ENCODE data around the gene GAS7. TPM values are rescaled to one million over a fixed set of nuclear protein-coding genes. Genes with fewer than 3 reads are reported as not detected.

Gene GAS7
- total and polyA plus RNA-seq, 2 of the 13 experiments (the other 11 are each of a cell fraction or from before 2014, with no cell fraction given), result 1.0 to 5.2 TPM

DNA sequence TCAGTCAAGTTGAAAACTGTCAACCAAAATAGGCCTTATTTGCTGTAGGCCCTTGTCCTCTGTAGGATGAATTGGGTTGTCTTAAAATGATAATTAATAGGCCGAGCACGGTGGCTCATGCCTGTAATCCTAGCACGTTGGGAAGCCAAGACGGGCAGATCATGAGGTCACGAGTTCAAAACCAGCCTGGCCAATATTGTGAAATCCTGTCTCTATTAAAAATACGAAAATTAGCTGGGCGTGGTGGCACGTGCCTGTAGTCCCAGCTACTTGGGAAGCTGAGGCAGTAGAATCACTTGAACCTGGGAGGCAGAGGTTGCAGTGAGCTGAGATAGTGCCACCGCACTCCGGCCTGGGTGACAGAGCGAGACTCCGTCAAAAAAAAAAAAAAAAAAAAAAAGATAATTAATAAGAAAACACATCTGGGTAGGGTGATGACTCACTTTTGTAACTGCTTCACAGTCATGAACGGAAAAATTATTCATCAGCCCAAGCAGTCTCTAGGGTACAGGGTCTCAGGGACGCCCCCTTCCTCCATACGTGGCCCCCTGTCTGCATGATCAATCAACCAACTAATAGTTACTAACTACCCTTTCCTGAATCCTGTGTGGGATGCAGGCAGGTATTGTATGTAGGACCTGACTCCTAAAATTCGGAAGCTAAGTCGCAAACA is 156.4 kb downstream of the GAS7 start:
- no peak overlapping the region for H3K27ac ChIP-seq (ENCODE audit: extremely low read length, insufficient read depth, low read length)
- in situ Hi-C loops (cut with HindIII; ENCODE audit: extremely low pct_ligation_motif_present, low pct_unique_long_range_greater_than_20kb), result no loop called here
- CTCF ChIA-PET (ENCODE audit: low intra/inter-chr PET ratio, low total read pairs), result no interaction called here
- ATAC-seq, result no peak
- H3K27me3 ChIP-seq (ENCODE audit: control insufficient read depth in 1 of 2, insufficient read depth in 2 of 2, low read length in 2 of 2), result peaks cover 0 to 4% of the 10 kb centered on the region in 2 experiments; a peak in 2 of 5 replicates
- POLR2A ChIA-PET, result no interaction called here
- H3K79me2 ChIP-seq (ENCODE audit: insufficient read depth, low read length), result no peaks in the 10 kb centered on the region
- H3K9ac ChIP-seq (ENCODE audit: insufficient read depth, low read depth, low read length), result no peak overlapping the region
- BruUV-seq (replicated peaks), result no TSS peak
- 61% methylated on average over 17 of the region's 17 CpGs for WGBS (ENCODE audit: low lambda C conversion rate)
- no peak overlapping the region for H3K4me3 ChIP-seq (replicated peaks in 1 of 3; ENCODE audit: insufficient read depth in 1 of 3, low read depth in 2 of 3, low read length in 3 of 3)
- FAIRE-seq, result no peak
- H3K4me1 ChIP-seq (ENCODE audit: insufficient read depth, low read length), result peaks cover 14% of the 10 kb centered on the region
- no peaks in the 10 kb centered on the region for H3K36me3 ChIP-seq (replicated peaks in 1 of 2; ENCODE audit: control insufficient read depth in 1 of 2, insufficient read depth in 2 of 2, low read length in 2 of 2)
- H3K9me3 ChIP-seq (ENCODE audit: low read length), result no peaks in the 10 kb centered on the region
- no peak for DNase-seq (ENCODE audit: low spot score)
- intact Hi-C loops (cut with micrococcal nuclease; ENCODE audit: unreplicated experiment), result no loop called here
- H4K20me1 ChIP-seq (ENCODE audit: insufficient read depth, low read length), result no peaks in the 10 kb centered on the region
- TF ChIP-seq ZSCAN9 (CRISPR knock-in tag; IDR thresholded peaks at IDR 0.05; ENCODE audit: borderline replicate concordance), result no peak
- TF ChIP-seq ZNF713 (CRISPR knock-in tag; IDR thresholded peaks at IDR 0.05), result no peak
- no peak for TF ChIP-seq HNRNPK (IDR thresholded peaks at IDR 0.05; ENCODE audit: low read depth, low read length, poor library complexity, severe bottlenecking)
- TF ChIP-seq MED1 (CRISPR knock-in tag; IDR thresholded peaks at IDR 0.05), result no peak
- TF ChIP-seq ZNF260 (CRISPR knock-in tag; IDR thresholded peaks at IDR 0.05; ENCODE audit: borderline replicate concordance, low read depth), result no peak
- no peak for TF ChIP-seq ZNF570 (CRISPR knock-in tag; IDR thresholded peaks at IDR 0.05; ENCODE audit: borderline replicate concordance)
- TF ChIP-seq AGO1 (IDR thresholded peaks at IDR 0.05; ENCODE audit: low read depth, low read length, poor library complexity, severe bottlenecking), result no peak
- TF ChIP-seq DPF2 (CRISPR knock-in tag; IDR thresholded peaks at IDR 0.05; ENCODE audit: borderline replicate concordance, low read depth), result no peak
- TF ChIP-seq NFYC (CRISPR knock-in tag; IDR thresholded peaks at IDR 0.05), result no peak
- TF ChIP-seq FOXO1 (CRISPR knock-in tag; IDR thresholded peaks at IDR 0.05), result no peak
- no peak overlapping the region for H3K4me2 ChIP-seq (ENCODE audit: low read depth, low read length)
- H2AFZ ChIP-seq (ENCODE audit: low read length), result no peak overlapping the region
